GM12878 (cell line): ENCODE measurements around the gene THUMPD3. TPM values are rescaled to one million over a fixed set of nuclear protein-coding genes. Genes with fewer than 3 reads are reported as not detected.

ENCODE experiments used
- ATAC-seq: fragments of 200-7000 bp; cut with Tn5 transposase; 3 replicates; pipeline ENCODE4 v1.9.1; 2020; ENCODE audit warnings: mild to moderate bottlenecking, moderate library complexity
- BruUV-seq: library from RNA; stranded (reverse); fragments of 400-500 nt; replicated peaks from 2 replicates; lab custom pipeline; 2021; lab: Mats Ljungman, UMichigan
- CTCF ChIA-PET: fragments of 300-600 bp; sonication (Branson Sonifier 250); formaldehyde crosslinking; extraction: SDS; loops from one replicate; lab custom pipeline; 2021; ENCODE audit warnings: inconsistent platforms; lab: Yijun Ruan, JAX
- POLR2A ChIA-PET: fragments of 350-600 bp; formaldehyde crosslinking; extraction: SDS; loops from one replicate; lab custom pipeline; 2021; ENCODE audit warnings: inconsistent platforms; lab: Charles Lee
- RAD21 ChIA-PET: fragments of 300-600 bp; sonication (Branson Sonifier 250); formaldehyde crosslinking; loops from one replicate; lab custom pipeline; 2023; ENCODE audit warnings: antibody characterized with exemption; ENCODE audit not compliant: unreplicated experiment; lab: Charles Lee
- SMC1A ChIA-PET: fragments of 300-600 bp; sonication (Branson Sonifier 250); formaldehyde crosslinking; loops from one replicate; lab custom pipeline; 2023; ENCODE audit not compliant: unreplicated experiment, uncharacterized antibody; lab: Charles Lee
- DNase-seq: peaks from one replicate; pipeline ENCODE4 v3.0.0-alpha.2; 2011; ENCODE audit warnings: low read depth, low spot score
- FAIRE-seq: peaks from 3 replicates; lab custom pipeline; 2011; peaks lifted over from hg19 to GRCh38; lab: Jason Lieb, UNC
- H2AFZ ChIP-seq: 2 replicates; pipeline ENCODE4 v1.6.0; 2011; ENCODE audit warnings: low read depth, low read length, control low read depth; ENCODE audit not compliant: control insufficient read depth
- H3K27ac ChIP-seq: 2 replicates; pipeline ENCODE4 v1.5.1; 2011; ENCODE audit warnings: control low read depth; ENCODE audit not compliant: control insufficient read depth, insufficient read depth
- H3K27me3 ChIP-seq, 2 experiments: replicated peaks in 1 of 2; 2 replicates each; pipeline versions ENCODE4 v1.6.0 to v1.6.1; 2011; ENCODE audit warnings: low read length in 1 of 2; ENCODE audit not compliant: control insufficient read depth in 2 of 2, insufficient read depth in 2 of 2
- H3K36me3 ChIP-seq, 2 experiments: 2 replicates each; pipeline ENCODE4 v1.5.1; 2011; ENCODE audit warnings: low read length in 1 of 2; ENCODE audit not compliant: control insufficient read depth in 2 of 2, insufficient read depth in 2 of 2
- H3K4me1 ChIP-seq: 2 replicates; pipeline ENCODE4 v1.6.1; 2011; ENCODE audit warnings: mild to moderate bottlenecking, low read length, moderate library complexity, mixed read lengths; ENCODE audit not compliant: control insufficient read depth, insufficient read depth
- H3K4me2 ChIP-seq: 2 replicates; pipeline ENCODE4 v1.6.0; 2011; ENCODE audit warnings: control low read depth; ENCODE audit not compliant: control insufficient read depth, insufficient read depth
- H3K4me3 ChIP-seq: fragments of 200-600 bp; sonication (generic); 2 replicates; pipeline ENCODE4 v1.5.1; 2016
- H3K79me2 ChIP-seq: 2 replicates; pipeline ENCODE4 v1.6.0; 2011; ENCODE audit warnings: low read length; ENCODE audit not compliant: control insufficient read depth, insufficient read depth
- H3K9ac ChIP-seq: 2 replicates; pipeline ENCODE4 v1.8.0; 2011; ENCODE audit warnings: low read length, control low read depth, mixed read lengths; ENCODE audit not compliant: control insufficient read depth, insufficient read depth
- H3K9me3 ChIP-seq: replicated peaks from 3 replicates; pipeline ENCODE4 v1.5.1; 2011; ENCODE audit warnings: mild to moderate bottlenecking, low read length; ENCODE audit not compliant: control insufficient read depth, insufficient read depth
- H4K20me1 ChIP-seq: 2 replicates; pipeline ENCODE4 v1.6.0; 2011; ENCODE audit not compliant: control insufficient read depth, insufficient read depth
- BHLHE40 ChIP-seq, 2 experiments: fragments of 450-650 bp in 1 of 2; IDR thresholded peaks; 2 replicates each; pipeline ENCODE4 v1.6.1; 2011 to 2017; ENCODE audit warnings: low read depth in 2 of 2, borderline replicate concordance in 1 of 2, improper control_type of control experiment in 1 of 2, low read length in 1 of 2, mild to moderate bottlenecking in 1 of 2
- CHD4 ChIP-seq: fragments of 200-600 bp; sonication (generic); IDR thresholded peaks from 2 replicates; pipeline ENCODE4 v1.6.1; 2016; ENCODE audit warnings: mild to moderate bottlenecking
- IKZF2 ChIP-seq, 2 experiments: fragments of 450-650 bp; IDR thresholded peaks; 2 replicates each; pipeline ENCODE4 v1.6.1; 2017; ENCODE audit warnings: mild to moderate bottlenecking in 2 of 2, moderate library complexity in 2 of 2
- MEF2B ChIP-seq: fragments of 450-650 bp; IDR thresholded peaks from 2 replicates; pipeline ENCODE4 v1.6.1; 2018; ENCODE audit warnings: mild to moderate bottlenecking, moderate library complexity; ENCODE audit not compliant: partially characterized antibody, poor library complexity, severe bottlenecking
- MTA3 ChIP-seq: IDR thresholded peaks from 2 replicates; pipeline ENCODE4 v1.6.1; 2012; ENCODE audit warnings: low read length, inconsistent platforms, borderline replicate concordance
- MXI1 ChIP-seq: fragments of 150-350 bp; IDR thresholded peaks from 2 replicates; pipeline ENCODE4 v1.6.1; 2011; ENCODE audit warnings: low read depth, mild to moderate bottlenecking, inconsistent platforms, low read length, improper control_type of control experiment
- RFX5 ChIP-seq: IDR thresholded peaks from 2 replicates; pipeline ENCODE4 v1.6.1; 2011; ENCODE audit warnings: low read depth, low read length, improper control_type of control experiment
- SMAD1 ChIP-seq: fragments of 450-650 bp; IDR thresholded peaks from 2 replicates; pipeline ENCODE4 v1.6.1; 2018; ENCODE audit warnings: mild to moderate bottlenecking, low read depth; ENCODE audit not compliant: partially characterized antibody
- SMAD5 ChIP-seq: IDR thresholded peaks from 2 replicates; pipeline ENCODE4 v1.6.1; 2016; ENCODE audit warnings: antibody characterized with exemption, low read depth
- SREBF2 ChIP-seq: IDR thresholded peaks from 2 replicates; pipeline ENCODE4 v1.6.1; 2012; ENCODE audit warnings: mild to moderate bottlenecking, low read length
- WGBS: methylation state at CpG from one replicate; pipeline ENCODE4 v1.1.6; 2016; ENCODE audit warnings: low lambda C conversion rate; ENCODE audit not compliant: insufficient replicate concordance, insufficient coverage; ENCODE audit errors: missing lambda C conversion rate; 5-methylcytosine and 5-hydroxymethylcytosine counted together
- in situ Hi-C: fragments of 300-500 bp; cut with MboI; formaldehyde crosslinking; loops from 9 replicates; pipeline ENCODE4 v1.14.3; 2018; ENCODE audit warnings: mixed read lengths
- intact Hi-C: fragments of 100-400 bp; cut with micrococcal nuclease; formaldehyde crosslinking; loops from one replicate; pipeline ENCODE4 v1.14.2; 2022; ENCODE audit not compliant: unreplicated experiment
- polyA plus RNA-seq, 11 experiments: library from polyadenylated mRNA; depleted of rRNA in 4 of 11; unstranded in 6 of 11; stranded (reverse) in 5 of 11; fragments of >200 nt; fragmentation: Nextera tagmentation in 4 of 11; fragmentation: Illumina TruSeq in 1 of 11; extraction: Ambion mirVana in 4 of 11; extraction: Trizol in 1 of 11; gene quantifications; 1 replicate in 1 of 11; 2 replicates in 10 of 11; pipeline versions ENCODE4 v1.2.1 to v1.2.3, GENCODE V29; 2011 to 2016; ENCODE audit warnings: inconsistent platforms in 2 of 11, missing spikeins in 2 of 11, low read depth in 1 of 11
- total RNA-seq, 4 experiments: library from RNA; depleted of rRNA in 3 of 4; stranded (reverse); fragments of >200 nt in 3 of 4; fragmentation: Illumina TruSeq in 1 of 4; extraction: Trizol in 1 of 4; gene quantifications; 2 replicates each; pipeline versions ENCODE4 v1.2.1 to v1.2.3, GENCODE V29; 2013 to 2021
- TF ChIP-seq, protein P1 (sequence below): fragments of 450-650 bp; formaldehyde crosslinking; IDR thresholded peaks from 2 replicates; pipeline ENCODE4 v1.5.0; 2022; ENCODE audit warnings: mild to moderate bottlenecking, missing genetic modification characterization
- TF ChIP-seq, protein P2 (sequence below): fragments of 450-650 bp; IDR thresholded peaks from 2 replicates; pipeline ENCODE4 v1.6.1; 2017; ENCODE audit warnings: antibody characterized with exemption, mild to moderate bottlenecking, moderate library complexity
- TF ChIP-seq, protein P3 (sequence below): fragments of 150-350 bp; IDR thresholded peaks from 2 replicates; pipeline ENCODE4 v1.6.1; 2014; ENCODE audit warnings: mild to moderate bottlenecking, low read depth, low read length
- TF ChIP-seq, protein P4 (sequence below): IDR thresholded peaks from 2 replicates; pipeline ENCODE4 v1.6.1; 2012; ENCODE audit warnings: low read depth, low read length, improper control_type of control experiment

The THUMPD3 gene
- total and polyA plus RNA-seq, 10 of the 15 experiments (the other 5 are each of a cell fraction or from before 2014, with no cell fraction given), result 28.7 to 47.4 (median 41.8) TPM

DNA sequence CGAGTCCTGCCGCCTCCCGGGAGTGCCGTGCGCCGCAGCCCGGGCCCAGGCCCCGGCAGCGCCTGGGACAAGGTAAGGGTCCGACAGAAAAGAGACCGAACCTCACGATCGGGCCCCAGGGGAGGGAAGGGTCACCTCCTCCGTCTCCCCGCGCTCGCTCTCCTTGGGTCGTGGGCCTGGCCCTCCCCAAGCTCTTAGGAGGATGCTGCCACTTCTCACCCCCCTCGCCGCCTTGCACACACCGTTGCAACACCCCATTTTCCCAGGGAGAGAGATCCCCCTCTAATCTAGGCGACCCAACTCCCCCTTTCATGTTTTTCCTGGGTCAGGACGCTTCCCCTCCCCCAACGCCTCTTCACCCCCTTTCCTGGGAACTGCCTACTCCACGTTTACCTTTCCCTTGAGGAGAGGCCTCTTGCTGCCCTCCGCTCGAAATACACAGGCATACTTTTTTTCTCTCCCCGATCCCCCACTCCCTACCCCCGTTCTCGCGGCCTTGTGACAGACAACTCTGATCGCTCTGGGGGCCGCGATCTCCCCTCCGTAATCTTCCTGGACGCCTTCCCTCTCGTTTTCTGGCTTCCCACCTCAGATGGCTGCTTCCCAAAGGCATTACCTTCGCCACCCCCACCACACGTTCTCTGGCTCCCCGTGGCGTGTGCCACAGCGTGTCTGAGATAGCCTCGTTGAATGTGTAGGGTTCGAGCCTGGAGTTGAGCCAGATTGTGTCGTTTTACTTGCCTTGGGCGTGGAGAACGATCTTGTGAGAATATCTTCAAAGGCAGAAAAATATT is 35.2 kb downstream of the THUMPD3 start:
- peak overlapping the region; percentile 99 for H3K9ac ChIP-seq
- SMC1A ChIA-PET, result interaction anchor here (1.3 kb wide), 2 partner anchors 19 to 329 kb away, joined by 3 read pairs; no protein-coding TSS in a partner anchor
- CTCF ChIA-PET, result no interaction called here
- intact Hi-C loops (no loop called here), in situ Hi-C loops (no loop called here)
- H3K4me2 ChIP-seq, result peak overlapping the region; percentile 1; the same call in 1 of the 2 replicates
- WGBS, result under 1% methylated on average over 47 of the region's 47 CpGs
- no peak overlapping the region; the same call in 1 of the 2 replicates for H2AFZ ChIP-seq
- RAD21 ChIA-PET, result interaction anchor here (2.1 to 3.0 kb wide), 2 partner anchors 32 to 35 kb away, joined by 4 to 19 read pairs; partner anchors contain the start of gene THUMPD3
- no TSS peak for BruUV-seq
- H3K9me3 ChIP-seq, result no peaks in the 10 kb centered on the region
- peak overlapping the region; percentile 99 for H3K4me3 ChIP-seq
- H3K79me2 ChIP-seq, result peaks cover 91% of the 10 kb centered on the region
- FAIRE-seq, result no peak
- H3K27ac ChIP-seq, result peak overlapping the region; percentile 100
- H3K36me3 ChIP-seq, result peaks cover 0 to 20% of the 10 kb centered on the region in 2 experiments; a peak in 3 of 4 replicates
- no peaks in the 10 kb centered on the region for H3K27me3 ChIP-seq
- ATAC-seq, result no peak
- H4K20me1 ChIP-seq, result no peaks in the 10 kb centered on the region; the same call in 1 of the 2 replicates
- no peak for DNase-seq
- POLR2A ChIA-PET, result interaction anchor here (2.0 kb wide), 2 partner anchors 18 to 35 kb away, joined by 9 to 13 read pairs; partner anchors contain the start of gene THUMPD3
- peaks cover 8% of the 10 kb centered on the region; the same call in 1 of the 2 replicates for H3K4me1 ChIP-seq
- TF ChIP-seq, protein P1, sequence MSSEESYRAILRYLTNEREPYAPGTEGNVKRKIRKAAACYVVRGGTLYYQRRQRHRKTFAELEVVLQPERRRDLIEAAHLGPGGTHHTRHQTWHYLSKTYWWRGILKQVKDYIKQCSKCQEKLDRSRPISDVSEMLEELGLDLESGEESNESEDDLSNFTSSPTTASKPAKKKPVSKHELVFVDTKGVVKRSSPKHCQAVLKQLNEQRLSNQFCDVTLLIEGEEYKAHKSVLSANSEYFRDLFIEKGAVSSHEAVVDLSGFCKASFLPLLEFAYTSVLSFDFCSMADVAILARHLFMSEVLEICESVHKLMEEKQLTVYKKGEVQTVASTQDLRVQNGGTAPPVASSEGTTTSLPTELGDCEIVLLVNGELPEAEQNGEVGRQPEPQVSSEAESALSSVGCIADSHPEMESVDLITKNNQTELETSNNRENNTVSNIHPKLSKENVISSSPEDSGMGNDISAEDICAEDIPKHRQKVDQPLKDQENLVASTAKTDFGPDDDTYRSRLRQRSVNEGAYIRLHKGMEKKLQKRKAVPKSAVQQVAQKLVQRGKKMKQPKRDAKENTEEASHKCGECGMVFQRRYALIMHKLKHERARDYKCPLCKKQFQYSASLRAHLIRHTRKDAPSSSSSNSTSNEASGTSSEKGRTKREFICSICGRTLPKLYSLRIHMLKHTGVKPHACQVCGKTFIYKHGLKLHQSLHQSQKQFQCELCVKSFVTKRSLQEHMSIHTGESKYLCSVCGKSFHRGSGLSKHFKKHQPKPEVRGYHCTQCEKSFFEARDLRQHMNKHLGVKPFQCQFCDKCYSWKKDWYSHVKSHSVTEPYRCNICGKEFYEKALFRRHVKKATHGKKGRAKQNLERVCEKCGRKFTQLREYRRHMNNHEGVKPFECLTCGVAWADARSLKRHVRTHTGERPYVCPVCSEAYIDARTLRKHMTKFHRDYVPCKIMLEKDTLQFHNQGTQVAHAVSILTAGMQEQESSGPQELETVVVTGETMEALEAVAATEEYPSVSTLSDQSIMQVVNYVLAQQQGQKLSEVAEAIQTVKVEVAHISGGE (CRISPR knock-in tag), result no peak
- peak; percentile 8 to 35; a peak in 3 of 4 replicates for TF ChIP-seq IKZF2 (IDR thresholded peaks at IDR 0.05)
- no peak; the same call in 1 of the 2 replicates for TF ChIP-seq SMAD5
- no peak for TF ChIP-seq SREBF2
- peak; percentile 49; the same call in 1 of the 2 replicates for TF ChIP-seq MXI1
- TF ChIP-seq SMAD1, result peak; percentile 64
- TF ChIP-seq BHLHE40 (IDR thresholded peaks at IDR 0.05; ENCODE audit: borderline replicate concordance in 1 of 2, low read depth in 2 of 2, low read length in 1 of 2), result 0 out of 4 replicates have a peak, but pooled peaks have one; percentile 22 to 23
- TF ChIP-seq, protein P2, sequence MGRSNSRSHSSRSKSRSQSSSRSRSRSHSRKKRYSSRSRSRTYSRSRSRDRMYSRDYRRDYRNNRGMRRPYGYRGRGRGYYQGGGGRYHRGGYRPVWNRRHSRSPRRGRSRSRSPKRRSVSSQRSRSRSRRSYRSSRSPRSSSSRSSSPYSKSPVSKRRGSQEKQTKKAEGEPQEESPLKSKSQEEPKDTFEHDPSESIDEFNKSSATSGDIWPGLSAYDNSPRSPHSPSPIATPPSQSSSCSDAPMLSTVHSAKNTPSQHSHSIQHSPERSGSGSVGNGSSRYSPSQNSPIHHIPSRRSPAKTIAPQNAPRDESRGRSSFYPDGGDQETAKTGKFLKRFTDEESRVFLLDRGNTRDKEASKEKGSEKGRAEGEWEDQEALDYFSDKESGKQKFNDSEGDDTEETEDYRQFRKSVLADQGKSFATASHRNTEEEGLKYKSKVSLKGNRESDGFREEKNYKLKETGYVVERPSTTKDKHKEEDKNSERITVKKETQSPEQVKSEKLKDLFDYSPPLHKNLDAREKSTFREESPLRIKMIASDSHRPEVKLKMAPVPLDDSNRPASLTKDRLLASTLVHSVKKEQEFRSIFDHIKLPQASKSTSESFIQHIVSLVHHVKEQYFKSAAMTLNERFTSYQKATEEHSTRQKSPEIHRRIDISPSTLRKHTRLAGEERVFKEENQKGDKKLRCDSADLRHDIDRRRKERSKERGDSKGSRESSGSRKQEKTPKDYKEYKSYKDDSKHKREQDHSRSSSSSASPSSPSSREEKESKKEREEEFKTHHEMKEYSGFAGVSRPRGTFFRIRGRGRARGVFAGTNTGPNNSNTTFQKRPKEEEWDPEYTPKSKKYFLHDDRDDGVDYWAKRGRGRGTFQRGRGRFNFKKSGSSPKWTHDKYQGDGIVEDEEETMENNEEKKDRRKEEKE, result no peak
- peak; percentile 28 for TF ChIP-seq MEF2B
- TF ChIP-seq, protein P3, sequence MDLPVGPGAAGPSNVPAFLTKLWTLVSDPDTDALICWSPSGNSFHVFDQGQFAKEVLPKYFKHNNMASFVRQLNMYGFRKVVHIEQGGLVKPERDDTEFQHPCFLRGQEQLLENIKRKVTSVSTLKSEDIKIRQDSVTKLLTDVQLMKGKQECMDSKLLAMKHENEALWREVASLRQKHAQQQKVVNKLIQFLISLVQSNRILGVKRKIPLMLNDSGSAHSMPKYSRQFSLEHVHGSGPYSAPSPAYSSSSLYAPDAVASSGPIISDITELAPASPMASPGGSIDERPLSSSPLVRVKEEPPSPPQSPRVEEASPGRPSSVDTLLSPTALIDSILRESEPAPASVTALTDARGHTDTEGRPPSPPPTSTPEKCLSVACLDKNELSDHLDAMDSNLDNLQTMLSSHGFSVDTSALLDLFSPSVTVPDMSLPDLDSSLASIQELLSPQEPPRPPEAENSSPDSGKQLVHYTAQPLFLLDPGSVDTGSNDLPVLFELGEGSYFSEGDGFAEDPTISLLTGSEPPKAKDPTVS, result no peak
- TF ChIP-seq, protein P4, sequence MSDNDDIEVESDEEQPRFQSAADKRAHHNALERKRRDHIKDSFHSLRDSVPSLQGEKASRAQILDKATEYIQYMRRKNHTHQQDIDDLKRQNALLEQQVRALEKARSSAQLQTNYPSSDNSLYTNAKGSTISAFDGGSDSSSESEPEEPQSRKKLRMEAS, result peak; percentile 59; the same call in 1 of the 2 replicates
- no peak for TF ChIP-seq CHD4
- no peak for TF ChIP-seq MTA3
- TF ChIP-seq RFX5, result no peak
